RWPE2 (cell line): ENCODE results near the gene MON2.

Experiments used
- ATAC-seq: fragments of 200-7000 bp; cut with Tn5 transposase; 3 replicates; pipeline ENCODE4 v1.9.1; 2021; ENCODE audit warnings: low read depth
- DNase-seq: peaks from one replicate; pipeline ENCODE4 v3.0.0-alpha.2; 2020; ENCODE audit warnings: low spot score
- H3K27ac ChIP-seq: fragments of 450-650 bp; 2 replicates; pipeline ENCODE4 v1.5.1; 2017; ENCODE audit warnings: mild to moderate bottlenecking; ENCODE audit not compliant: poor library complexity, severe bottlenecking
- H3K27me3 ChIP-seq: fragments of 250-450 bp; sonication (Bioruptor Pico); 2 replicates; pipeline ENCODE4 v1.5.1; 2021; ENCODE audit warnings: mild to moderate bottlenecking, moderate library complexity; ENCODE audit not compliant: insufficient read depth, poor library complexity, severe bottlenecking
- H3K36me3 ChIP-seq: fragments of 250-450 bp; sonication (Bioruptor Pico); 2 replicates; pipeline ENCODE4 v1.5.1; 2020; ENCODE audit warnings: low read depth, mild to moderate bottlenecking, moderate library complexity
- H3K4me1 ChIP-seq: fragments of 250-450 bp; sonication (Bioruptor Pico); 2 replicates; pipeline ENCODE4 v1.5.1; 2021; ENCODE audit warnings: mild to moderate bottlenecking, moderate library complexity; ENCODE audit not compliant: insufficient read depth, poor library complexity, severe bottlenecking
- H3K4me3 ChIP-seq: fragments of 250-450 bp; sonication (Bioruptor Pico); 2 replicates; pipeline ENCODE4 v1.5.1; 2021; ENCODE audit warnings: mild to moderate bottlenecking, moderate library complexity; ENCODE audit not compliant: severe bottlenecking
- H3K9me3 ChIP-seq: fragments of 250-450 bp; sonication (Bioruptor Pico); 2 replicates; pipeline ENCODE4 v1.5.1; 2021; ENCODE audit warnings: mild to moderate bottlenecking, moderate library complexity; ENCODE audit not compliant: severe bottlenecking
- CTCF ChIP-seq: fragments of 450-650 bp; IDR thresholded peaks from one replicate; pipeline ENCODE4 v1.5.1; 2017; ENCODE audit warnings: mild to moderate bottlenecking, moderate library complexity; ENCODE audit not compliant: poor library complexity, severe bottlenecking

Gene MON2

GRCh38 chr12:62606654-62607053 is 140.0 kb downstream of the MON2 start:
- ATAC-seq (no peak), DNase-seq (no peak)
- H3K36me3 ChIP-seq, result no peaks in the 10 kb centered on the region; the same call in 1 of the 2 replicates
- H3K27me3 ChIP-seq, result no peaks in the 10 kb centered on the region
- H3K4me1 ChIP-seq, result peaks cover 12% of the 10 kb centered on the region
- H3K9me3 ChIP-seq, result no peaks in the 10 kb centered on the region
- no peak for TF ChIP-seq CTCF
- H3K4me3 ChIP-seq, result no peak overlapping the region
- H3K27ac ChIP-seq, result no peak overlapping the region

GRCh38 chr12:62613081-62613480 is 146.5 kb downstream of the MON2 start:
- no peak for TF ChIP-seq CTCF

GRCh38 chr12:62618319-62618718 is 151.7 kb downstream of the MON2 start:
- no peaks in the 10 kb centered on the region for H3K9me3 ChIP-seq
- no peaks in the 10 kb centered on the region for H3K4me1 ChIP-seq
- TF ChIP-seq CTCF, result no peak
- no peaks in the 10 kb centered on the region for H3K36me3 ChIP-seq
- H3K4me3 ChIP-seq, result no peak overlapping the region
- H3K27me3 ChIP-seq, result no peaks in the 10 kb centered on the region
- no peak overlapping the region for H3K27ac ChIP-seq
- DNase-seq (no peak), ATAC-seq (no peak)

More at GRCh38 chr12:62613081-62613480, 146.5 kb downstream of the MON2 start:
- H3K4me1 ChIP-seq, result no peaks in the 10 kb centered on the region
- DNase-seq (no peak), ATAC-seq (no peak)
- no peak overlapping the region for H3K27ac ChIP-seq
- H3K36me3 ChIP-seq, result no peaks in the 10 kb centered on the region
- no peak overlapping the region for H3K4me3 ChIP-seq
- no peaks in the 10 kb centered on the region for H3K27me3 ChIP-seq
- no peaks in the 10 kb centered on the region for H3K9me3 ChIP-seq

- no peaks in the 10 kb centered on the region for H3K27me3 ChIP-seq
- H3K27ac ChIP-seq, result no peak overlapping the region
- no peak for TF ChIP-seq CTCF
- no peaks in the 10 kb centered on the region for H3K4me1 ChIP-seq
- ATAC-seq (no peak), DNase-seq (no peak)
- no peak overlapping the region for H3K4me3 ChIP-seq
- no peaks in the 10 kb centered on the region for H3K36me3 ChIP-seq
- H3K9me3 ChIP-seq, result no peaks in the 10 kb centered on the region
These were observed 152.3 kb downstream of the MON2 start for GRCh38 chr12:62618930-62619329.

- Histone ChIP-seq H3K4me3 (no peak overlapping the region), H3K27ac (no peak overlapping the region), H3K36me3 (no peaks in the 10 kb centered on the region), H3K9me3 (no peaks in the 10 kb centered on the region), H3K4me1 (no peaks in the 10 kb centered on the region), H3K27me3 (no peaks in the 10 kb centered on the region)
- no peak for TF ChIP-seq CTCF
- no peak for DNase-seq
- no peak for ATAC-seq
These were observed 154.5 kb downstream of the MON2 start for GRCh38 chr12:62621101-62621638.
